GM19468 (cell line): ENCODE data around the gene ING1.

Source experiments
- ATAC-seq: cut with Tn5 transposase; IDR thresholded peaks from one replicate; pipeline ENCODE4 v1.9.1; 2021; ENCODE audit warnings: mild to moderate bottlenecking, moderate library complexity, moderate number of reproducible peaks; ENCODE audit not compliant: unreplicated experiment; ENCODE audit errors: extremely low read depth

The ING1 gene

GRCh38 chr13:110766671-110767430 lies 53.4 kb downstream of the ING1 start:
- no peak for ATAC-seq

GRCh38 chr13:110767476-110767875 lies 54.0 kb downstream of the ING1 start:
- no peak for ATAC-seq

GRCh38 chr13:110769097-110769496 lies 55.6 kb downstream of the ING1 start:
- no peak for ATAC-seq

GRCh38 chr13:110770678-110771077 lies 57.2 kb downstream of the ING1 start:
- ATAC-seq, result no peak

GRCh38 chr13:110771194-110771593 lies 57.7 kb downstream of the ING1 start:
- no peak for ATAC-seq

- no peak for ATAC-seq
Observed at GRCh38 chr13:110772091-110772984, 58.8 kb downstream of the ING1 start.
